GM12874 (cell line): ENCODE measurements around the gene IFFO2.

Experiments
- TF ChIP-seq, protein P1 (sequence below): IDR thresholded peaks from 2 replicates; pipeline ENCODE4 v1.5.1; 2011; ENCODE audit warnings: low read depth, mild to moderate bottlenecking, control low read depth, low read length, moderate library complexity; ENCODE audit not compliant: insufficient read depth

Gene IFFO2

DNA sequence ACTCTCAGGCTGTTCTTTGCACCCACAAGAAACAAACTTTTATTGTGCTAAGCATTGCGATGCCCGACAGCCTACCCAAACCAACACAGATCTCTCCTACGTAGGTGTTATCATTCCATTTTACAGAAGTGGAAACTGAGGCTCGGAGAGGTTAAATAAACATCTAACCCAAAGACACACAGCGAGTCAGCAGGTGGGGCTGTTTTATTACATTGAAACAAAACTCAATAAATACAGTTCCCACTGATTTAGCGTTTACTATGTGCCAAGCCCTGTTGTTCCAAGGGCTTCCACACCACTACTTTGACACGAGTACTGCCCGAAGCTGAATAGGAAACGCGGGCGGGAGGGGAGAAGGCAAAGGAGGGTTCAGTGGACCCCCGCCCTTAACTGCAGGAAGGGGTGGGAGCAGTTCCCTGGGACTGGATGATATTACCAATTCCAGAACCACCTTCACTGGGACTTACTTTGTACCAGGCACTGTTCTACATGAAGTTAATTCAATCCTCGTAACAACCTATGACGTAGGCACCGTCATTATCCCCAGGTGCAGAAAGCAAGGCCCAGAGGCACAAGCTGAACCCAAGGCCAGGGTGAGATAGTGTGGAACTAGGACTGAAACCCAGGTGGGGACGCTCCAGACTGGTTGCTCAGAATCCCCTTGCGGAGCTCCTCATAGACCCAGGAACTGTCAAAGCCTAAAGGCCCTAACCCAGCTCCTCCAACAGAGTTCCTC, 34.8 kb downstream of the IFFO2 start:
- TF ChIP-seq, protein P1, sequence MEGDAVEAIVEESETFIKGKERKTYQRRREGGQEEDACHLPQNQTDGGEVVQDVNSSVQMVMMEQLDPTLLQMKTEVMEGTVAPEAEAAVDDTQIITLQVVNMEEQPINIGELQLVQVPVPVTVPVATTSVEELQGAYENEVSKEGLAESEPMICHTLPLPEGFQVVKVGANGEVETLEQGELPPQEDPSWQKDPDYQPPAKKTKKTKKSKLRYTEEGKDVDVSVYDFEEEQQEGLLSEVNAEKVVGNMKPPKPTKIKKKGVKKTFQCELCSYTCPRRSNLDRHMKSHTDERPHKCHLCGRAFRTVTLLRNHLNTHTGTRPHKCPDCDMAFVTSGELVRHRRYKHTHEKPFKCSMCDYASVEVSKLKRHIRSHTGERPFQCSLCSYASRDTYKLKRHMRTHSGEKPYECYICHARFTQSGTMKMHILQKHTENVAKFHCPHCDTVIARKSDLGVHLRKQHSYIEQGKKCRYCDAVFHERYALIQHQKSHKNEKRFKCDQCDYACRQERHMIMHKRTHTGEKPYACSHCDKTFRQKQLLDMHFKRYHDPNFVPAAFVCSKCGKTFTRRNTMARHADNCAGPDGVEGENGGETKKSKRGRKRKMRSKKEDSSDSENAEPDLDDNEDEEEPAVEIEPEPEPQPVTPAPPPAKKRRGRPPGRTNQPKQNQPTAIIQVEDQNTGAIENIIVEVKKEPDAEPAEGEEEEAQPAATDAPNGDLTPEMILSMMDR, result no peak

DNA sequence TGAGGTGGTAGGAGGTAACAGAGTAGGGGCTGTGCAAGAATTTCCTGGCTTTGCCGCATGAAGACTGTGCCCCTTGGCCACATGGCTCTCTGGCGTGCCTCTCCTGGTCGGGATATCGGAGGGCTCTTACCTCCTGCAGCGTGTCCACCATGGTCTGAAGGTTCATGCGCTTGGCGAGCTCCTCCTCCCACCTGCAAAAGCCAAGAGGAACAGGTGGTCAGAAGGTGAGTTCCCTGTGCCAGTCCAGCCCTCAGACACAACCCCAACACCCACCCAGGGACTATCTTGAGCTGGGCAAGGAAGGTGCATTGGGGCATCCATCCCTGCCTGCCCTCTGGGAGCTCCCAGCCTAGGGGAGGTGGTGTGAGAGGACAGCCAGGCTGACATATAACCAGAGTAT, 35.5 kb downstream of the IFFO2 start:
- TF ChIP-seq, protein P1, result no peak

DNA sequence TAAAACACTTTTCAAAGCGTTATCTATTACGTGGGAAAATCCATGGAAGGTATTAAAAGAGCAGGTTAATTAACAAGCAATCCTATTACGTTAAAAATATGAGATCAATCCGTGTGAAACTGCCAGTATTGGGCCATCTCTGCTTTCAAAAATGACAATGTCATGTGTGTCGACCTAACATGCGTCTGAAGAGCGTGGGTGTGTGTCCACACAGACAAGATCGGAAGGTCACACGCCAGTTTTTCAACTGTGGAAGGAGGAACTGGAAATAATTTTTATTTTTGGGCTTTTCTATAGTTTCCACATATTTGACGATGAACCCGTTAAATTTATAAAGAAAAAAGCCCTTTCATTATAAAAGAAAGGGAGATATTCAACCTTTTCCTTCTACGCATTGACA, 36.5 kb downstream of the IFFO2 start:
- TF ChIP-seq, protein P1, result no peak

DNA sequence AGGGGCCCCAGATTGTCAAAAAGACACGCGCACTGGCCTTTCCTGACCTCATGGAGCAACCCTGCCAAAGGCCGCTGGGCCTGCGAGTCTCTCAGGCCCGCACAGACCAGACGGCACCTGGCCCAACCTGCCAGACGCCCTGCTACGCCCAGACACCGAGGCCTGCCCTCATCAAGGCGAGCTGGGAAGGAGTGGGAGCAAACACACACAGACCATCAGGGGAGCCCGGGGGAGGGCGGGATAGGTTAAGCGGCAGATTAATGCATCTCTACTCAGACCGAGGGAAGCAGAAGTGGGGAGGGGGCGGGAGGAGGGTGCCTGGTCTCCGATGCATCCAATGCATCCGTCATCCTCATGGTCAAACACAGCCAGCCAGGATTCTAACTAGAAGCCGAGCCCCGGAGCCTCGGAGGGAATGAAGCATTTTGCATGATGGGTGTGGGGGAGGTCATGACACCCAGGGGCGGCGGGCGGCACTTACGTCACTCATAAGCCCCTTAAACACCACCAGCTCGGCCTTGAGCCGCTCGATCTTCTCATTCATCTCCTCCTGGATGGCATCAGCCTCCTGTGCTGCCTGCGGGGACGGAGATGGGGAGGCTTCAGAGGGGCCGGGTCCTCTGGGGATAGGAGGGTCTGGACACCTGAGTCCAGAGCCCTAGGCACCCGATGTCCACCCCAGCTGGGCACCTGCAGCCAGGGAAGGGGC, 37.1 kb downstream of the IFFO2 start:
- TF ChIP-seq, protein P1, result no peak

DNA sequence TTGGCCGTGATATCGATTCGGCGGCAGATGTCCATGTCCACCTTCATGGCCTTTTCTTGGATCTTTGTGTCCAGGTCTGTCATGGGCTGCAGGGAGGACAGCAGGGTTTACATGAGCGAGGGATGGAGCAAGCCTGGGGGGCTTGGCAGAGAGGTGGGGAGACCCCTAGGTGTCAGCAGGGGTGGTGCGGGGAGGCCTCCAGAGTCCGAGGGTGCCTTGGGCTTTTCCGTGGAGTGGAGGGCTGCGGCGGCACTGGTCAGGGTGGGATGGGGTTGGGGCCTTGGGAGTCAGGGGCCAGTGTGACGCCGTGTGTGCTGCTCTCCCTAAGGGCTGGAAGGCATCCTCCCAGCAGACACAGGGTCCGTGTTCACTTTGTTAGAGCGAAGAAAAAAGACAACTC, 38.1 kb downstream of the IFFO2 start:
- TF ChIP-seq, protein P1, result no peak

DNA sequence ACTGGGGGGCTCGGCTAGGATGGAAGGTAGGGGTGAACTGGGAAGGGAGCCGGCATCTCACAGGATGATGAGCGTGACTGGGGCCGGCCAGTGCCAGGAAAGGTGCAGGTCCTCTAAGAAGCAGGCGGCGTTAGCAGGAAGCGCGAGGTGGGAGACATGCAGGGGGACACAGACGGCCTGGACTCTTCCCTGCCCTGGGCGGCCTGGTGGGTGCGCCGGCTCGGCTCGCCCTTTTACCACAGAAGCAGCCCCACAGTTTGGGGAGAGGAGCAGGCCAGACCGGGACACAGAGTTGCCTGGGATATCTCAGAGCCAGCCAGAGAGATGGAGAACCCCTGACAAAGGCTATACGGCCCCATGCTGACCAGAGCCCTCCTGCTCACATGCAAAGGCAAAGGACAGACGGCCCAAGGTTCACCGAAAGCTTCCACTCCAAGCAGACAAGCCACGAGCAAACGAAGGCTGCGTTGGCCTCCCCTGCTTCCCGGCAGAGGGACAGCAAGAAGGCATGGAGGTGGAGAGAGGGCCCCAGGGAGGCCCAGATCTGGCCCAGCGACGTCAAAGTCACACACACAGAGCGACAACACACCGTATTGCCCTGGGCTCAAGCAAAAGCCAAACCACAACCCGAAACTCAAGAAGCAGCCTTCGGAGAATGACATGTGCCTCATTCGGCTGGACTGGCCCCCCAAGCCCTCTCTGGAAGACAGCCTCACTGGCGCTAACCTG, 39.2 kb downstream of the IFFO2 start:
- TF ChIP-seq, protein P1, result no peak

DNA sequence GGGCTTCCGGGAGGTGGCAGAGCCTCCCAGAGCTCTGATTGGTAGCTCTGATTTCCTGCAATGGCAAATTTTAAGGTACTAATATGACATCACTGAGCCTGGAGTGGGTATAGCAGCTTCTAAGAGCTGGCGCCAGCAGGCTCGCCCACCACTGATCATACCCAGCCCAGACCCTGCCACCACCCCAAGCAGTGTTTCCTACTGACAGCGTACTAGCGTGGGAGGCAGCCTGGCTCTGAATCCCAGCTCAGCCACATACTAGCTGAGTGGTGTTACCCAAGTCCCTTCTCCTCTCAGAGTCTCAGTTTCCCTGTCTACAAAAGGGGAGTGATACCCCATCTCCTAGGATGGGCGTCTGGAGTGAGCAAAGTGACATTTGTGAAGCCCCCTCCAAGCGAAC, 41.1 kb downstream of the IFFO2 start:
- TF ChIP-seq, protein P1, result no peak
